Mononuclear cell (primary cell): ENCODE data around the gene CACNA2D4. TPM values are rescaled to one million over a fixed set of nuclear protein-coding genes. Genes with fewer than 3 reads are reported as not detected.

Source experiments
- H3K27me3 ChIP-seq: 2 replicates; pipeline ENCODE4 v1.6.0; 2011; ENCODE audit warnings: low read length, control low read depth; ENCODE audit not compliant: insufficient read depth
- H3K4me1 ChIP-seq: 2 replicates; pipeline ENCODE4 v1.5.1; 2011; ENCODE audit warnings: mild to moderate bottlenecking, low read length, control low read depth; ENCODE audit not compliant: insufficient read depth
- H3K4me3 ChIP-seq: 2 replicates; pipeline ENCODE4 v1.5.1; 2011; ENCODE audit warnings: mild to moderate bottlenecking, low read length, moderate library complexity
- H3K9me3 ChIP-seq: 2 replicates; pipeline ENCODE4 v1.5.1; 2011; ENCODE audit warnings: low read depth, mild to moderate bottlenecking, control low read depth, low read length
- total RNA-seq: library from RNA; depleted of rRNA; stranded (reverse); fragments of >200 nt; gene quantifications from one replicate; pipeline ENCODE4 v1.2.3, GENCODE V29; 2012

CACNA2D4 gene
- total RNA-seq, 1 donor = 17.2 TPM

GRCh38 chr12:1937481-1938224 lies 19.2 kb upstream of the CACNA2D4 start:
- Histone ChIP-seq H3K9me3 (no peaks in the 10 kb centered on the region), H3K4me3 (no peak overlapping the region), H3K4me1 (peaks cover 6% of the 10 kb centered on the region), H3K27me3 (no peaks in the 10 kb centered on the region)

- Histone ChIP-seq H3K4me1 (peaks cover 13% of the 10 kb centered on the region), H3K4me3 (no peak overlapping the region), H3K27me3 (no peaks in the 10 kb centered on the region), H3K9me3 (no peaks in the 10 kb centered on the region)
These were observed 18.2 kb upstream of the CACNA2D4 start for GRCh38 chr12:1936406-1937320.

- peaks cover 14% of the 10 kb centered on the region for H3K4me1 ChIP-seq
- no peak overlapping the region for H3K4me3 ChIP-seq
- no peaks in the 10 kb centered on the region for H3K9me3 ChIP-seq
- H3K27me3 ChIP-seq = no peaks in the 10 kb centered on the region
These were observed 17.4 kb upstream of the CACNA2D4 start for GRCh38 chr12:1935700-1936378.

GRCh38 chr12:1935242-1935641 lies 16.8 kb upstream of the CACNA2D4 start:
- Histone ChIP-seq H3K4me1 (peaks cover 20% of the 10 kb centered on the region), H3K4me3 (no peak overlapping the region), H3K27me3 (no peaks in the 10 kb centered on the region), H3K9me3 (no peaks in the 10 kb centered on the region)

GRCh38 chr12:1934831-1935230 lies 16.4 kb upstream of the CACNA2D4 start:
- Histone ChIP-seq H3K4me1 (peaks cover 22% of the 10 kb centered on the region), H3K27me3 (no peaks in the 10 kb centered on the region), H3K4me3 (no peak overlapping the region), H3K9me3 (no peaks in the 10 kb centered on the region)

GRCh38 chr12:1934068-1934467 lies 15.6 kb upstream of the CACNA2D4 start:
- Histone ChIP-seq H3K4me1 (peaks cover 26% of the 10 kb centered on the region), H3K27me3 (no peaks in the 10 kb centered on the region), H3K4me3 (no peak overlapping the region), H3K9me3 (no peaks in the 10 kb centered on the region)

- Histone ChIP-seq H3K4me3 (no peak overlapping the region), H3K4me1 (peaks cover 26% of the 10 kb centered on the region), H3K27me3 (no peaks in the 10 kb centered on the region), H3K9me3 (no peaks in the 10 kb centered on the region)
These were observed 15.0 kb upstream of the CACNA2D4 start for GRCh38 chr12:1933342-1934051.

GRCh38 chr12:1932264-1932777 lies 13.9 kb upstream of the CACNA2D4 start:
- no peak overlapping the region for H3K4me3 ChIP-seq
- no peaks in the 10 kb centered on the region for H3K27me3 ChIP-seq
- H3K9me3 ChIP-seq = no peaks in the 10 kb centered on the region
- peaks cover 26% of the 10 kb centered on the region for H3K4me1 ChIP-seq

- Histone ChIP-seq H3K4me1 (peaks cover 26% of the 10 kb centered on the region), H3K27me3 (no peaks in the 10 kb centered on the region), H3K9me3 (no peaks in the 10 kb centered on the region), H3K4me3 (no peak overlapping the region)
These were observed 13.2 kb upstream of the CACNA2D4 start for GRCh38 chr12:1931642-1932041.

- no peak overlapping the region for H3K4me3 ChIP-seq
- peaks cover 26% of the 10 kb centered on the region for H3K4me1 ChIP-seq
- H3K9me3 ChIP-seq = no peaks in the 10 kb centered on the region
- no peaks in the 10 kb centered on the region for H3K27me3 ChIP-seq
These were observed 12.5 kb upstream of the CACNA2D4 start for GRCh38 chr12:1930803-1931597.

- Histone ChIP-seq H3K4me3 (no peak overlapping the region), H3K4me1 (peaks cover 32% of the 10 kb centered on the region), H3K9me3 (no peaks in the 10 kb centered on the region), H3K27me3 (no peaks in the 10 kb centered on the region)
These were observed 11.7 kb upstream of the CACNA2D4 start for GRCh38 chr12:1929985-1930802.

- Histone ChIP-seq H3K27me3 (no peaks in the 10 kb centered on the region), H3K9me3 (no peaks in the 10 kb centered on the region), H3K4me1 (peaks cover 40% of the 10 kb centered on the region), H3K4me3 (no peak overlapping the region)
These were observed 11.0 kb upstream of the CACNA2D4 start for GRCh38 chr12:1929241-1929984.
